IPS-NIHi7 (cell line): ENCODE results near the gene CHCHD6.

Source experiments
- DNase-seq: peaks from one replicate; pipeline ENCODE4 v3.0.0; 2012; ENCODE audit warnings: mixed read lengths; ENCODE audit errors: extremely low spot score

The CHCHD6 gene

DNA sequence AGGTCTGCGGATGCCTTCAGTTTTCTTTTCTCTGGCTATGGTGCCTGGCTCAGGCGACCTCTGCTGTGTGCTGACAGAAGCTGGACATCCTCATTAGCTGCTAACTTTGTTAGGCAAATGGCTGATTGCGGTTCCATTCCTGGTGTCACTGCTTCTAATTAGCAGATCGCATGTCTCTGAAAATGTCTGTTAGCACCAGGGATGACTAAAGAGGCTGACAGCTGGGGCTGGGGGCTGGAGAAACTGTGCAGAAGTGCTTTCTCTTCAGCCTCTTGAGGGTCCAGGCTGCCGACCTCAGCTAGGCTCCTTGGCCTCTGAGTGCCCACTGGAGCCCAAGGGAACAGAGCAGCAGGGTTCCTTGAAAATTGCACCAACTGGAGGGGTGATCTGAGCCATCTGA is 39.3 kb downstream of the CHCHD6 start:
- no peak for DNase-seq

DNA sequence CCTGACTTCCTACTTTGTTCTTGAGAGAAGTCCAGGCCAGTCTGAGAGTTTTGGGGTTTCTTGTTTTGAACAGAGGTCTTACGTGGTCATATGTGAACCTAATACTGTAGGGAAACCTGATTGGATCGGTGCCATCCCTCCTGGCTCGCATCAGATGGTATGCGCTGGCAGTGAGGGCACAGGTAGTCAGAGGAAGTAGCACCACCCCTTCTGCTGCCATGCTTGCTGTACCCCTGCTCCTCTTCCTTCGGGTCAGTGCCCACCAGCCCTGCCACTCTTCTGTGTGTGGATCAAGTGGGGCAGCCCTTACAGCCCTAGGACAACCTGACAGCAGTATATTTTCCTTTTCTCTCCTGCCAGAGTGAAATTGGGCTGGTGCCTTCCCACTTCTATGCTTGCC is 39.7 kb downstream of the CHCHD6 start:
- DNase-seq: no peak

DNA sequence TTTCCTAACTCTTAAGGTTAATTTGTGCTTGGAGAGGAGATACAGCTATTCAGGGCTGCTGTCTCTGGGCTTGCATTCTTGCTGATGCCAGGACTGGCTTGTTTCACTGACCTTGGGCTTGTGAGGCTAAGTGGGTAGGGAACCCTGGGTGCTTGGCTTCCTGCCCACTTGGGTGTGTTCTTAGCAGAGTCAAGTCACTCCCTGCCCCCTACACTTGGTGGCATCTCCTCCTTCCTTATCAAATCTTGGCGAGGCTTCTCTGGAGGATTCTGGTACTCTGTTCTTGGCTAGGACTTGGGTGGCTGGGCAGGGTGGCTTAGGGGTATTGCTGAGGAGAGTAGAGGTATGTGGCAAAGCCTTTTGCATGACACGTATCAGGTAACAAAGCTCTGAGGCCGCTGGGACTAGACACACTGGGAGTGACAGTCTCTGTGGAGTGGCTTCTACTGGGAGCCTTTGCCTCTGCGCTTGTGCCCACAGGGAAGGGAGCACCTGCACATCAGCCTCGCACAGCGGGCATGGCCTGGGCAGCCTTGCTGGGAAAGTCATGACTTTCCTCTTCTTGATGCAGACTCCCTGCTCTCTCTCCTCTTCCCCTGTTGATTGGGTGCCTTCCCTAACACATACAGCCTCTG is 41.8 kb downstream of the CHCHD6 start:
- no peak for DNase-seq

DNA sequence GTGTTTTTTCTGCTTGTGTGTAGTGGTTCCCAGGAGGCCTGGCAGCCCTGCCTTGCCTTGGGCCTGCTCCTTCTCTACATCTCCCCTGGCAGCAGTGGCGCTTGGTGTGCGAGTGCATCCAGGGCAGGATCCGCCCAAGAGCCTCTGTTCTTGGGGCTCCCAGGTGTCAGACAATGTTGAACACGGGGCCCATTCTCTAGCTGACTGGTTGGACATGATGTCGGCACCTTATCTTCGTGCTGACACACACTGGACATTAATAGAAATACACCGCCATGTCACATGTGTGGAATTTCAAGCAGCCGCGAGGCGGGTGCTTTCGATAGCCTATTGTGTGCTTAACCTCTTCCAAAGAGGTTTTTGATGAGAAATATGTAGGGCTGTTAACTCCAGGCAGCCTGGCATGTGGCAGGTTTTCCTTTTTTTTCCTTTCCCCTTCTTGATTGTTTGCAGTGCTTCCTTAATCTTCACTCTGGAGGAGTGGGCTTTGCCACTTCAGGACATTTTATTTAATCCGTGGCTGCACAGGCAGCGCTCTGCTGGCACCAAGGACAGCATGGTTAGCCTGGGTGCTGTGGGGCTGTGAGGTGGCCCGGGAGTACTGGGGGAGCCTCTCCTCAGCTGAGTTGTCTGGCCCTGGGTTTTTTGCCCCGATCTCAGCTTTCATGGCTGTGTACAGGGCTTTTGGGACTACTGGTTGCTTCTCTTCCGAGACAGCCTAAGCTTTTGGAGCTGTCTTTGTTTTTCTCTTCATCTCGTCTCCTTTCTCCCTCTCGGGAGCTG is 42.5 kb downstream of the CHCHD6 start:
- no peak for DNase-seq

DNA sequence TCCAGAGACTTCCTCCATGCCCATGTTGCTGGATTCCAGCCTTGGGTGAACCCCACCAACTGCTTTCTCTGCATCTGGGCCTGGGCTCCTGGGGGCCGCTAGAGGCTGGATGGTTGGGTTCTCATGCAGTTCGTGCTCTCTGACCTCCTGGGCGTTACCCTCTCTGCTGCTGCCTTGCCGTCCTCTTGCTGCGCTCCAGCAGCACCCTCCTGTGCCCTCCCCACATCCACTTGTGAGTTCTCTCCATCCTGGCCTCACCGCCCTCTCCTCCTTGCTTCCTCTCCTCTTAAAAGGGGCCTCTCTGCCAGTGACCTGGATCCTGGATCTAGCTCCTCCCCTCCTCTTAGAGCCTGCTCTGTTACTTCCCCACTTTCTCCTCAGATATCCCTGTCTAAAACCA is 43.7 kb downstream of the CHCHD6 start:
- no peak for DNase-seq

DNA sequence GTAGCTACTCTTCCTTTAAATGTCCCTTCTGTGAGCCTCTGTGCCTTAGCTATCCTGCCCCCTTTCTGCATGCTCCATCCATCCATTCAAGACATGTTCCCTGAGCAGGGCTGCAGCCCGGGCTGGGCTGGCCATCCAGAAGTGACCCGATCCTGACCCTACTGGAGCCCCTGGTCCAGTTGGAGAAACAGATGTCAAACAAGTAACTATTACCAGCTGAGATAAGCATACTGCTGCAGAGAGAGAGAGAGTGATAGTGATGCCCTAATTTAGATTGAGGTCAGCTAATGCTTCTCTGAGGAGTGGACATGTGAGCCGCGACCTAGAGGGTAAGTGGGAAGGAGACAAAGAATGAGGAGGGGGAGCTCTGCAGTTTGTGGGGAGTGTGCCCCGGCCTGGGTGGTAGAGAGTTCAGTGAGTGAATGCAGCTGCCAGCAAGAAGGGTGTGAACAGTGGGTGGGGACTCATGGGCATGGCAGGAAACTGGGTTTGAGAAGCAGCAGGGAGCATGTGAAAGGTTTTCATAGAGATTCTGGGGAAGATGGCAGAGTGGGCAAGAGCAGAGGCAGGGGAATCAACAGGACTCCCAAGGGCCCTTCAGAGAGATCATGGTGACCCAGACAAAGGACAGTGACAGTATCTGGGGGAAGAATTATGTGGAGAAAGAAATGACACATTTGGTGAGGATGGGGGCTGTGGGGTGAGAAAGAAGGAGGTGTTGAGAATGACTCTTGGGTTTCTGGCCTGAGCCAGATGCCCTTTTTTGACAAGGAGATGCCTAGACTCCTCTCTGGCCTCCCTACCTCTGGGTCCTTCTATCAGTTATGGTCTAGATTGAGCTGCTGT is 44.9 kb downstream of the CHCHD6 start:
- DNase-seq: no peak

DNA sequence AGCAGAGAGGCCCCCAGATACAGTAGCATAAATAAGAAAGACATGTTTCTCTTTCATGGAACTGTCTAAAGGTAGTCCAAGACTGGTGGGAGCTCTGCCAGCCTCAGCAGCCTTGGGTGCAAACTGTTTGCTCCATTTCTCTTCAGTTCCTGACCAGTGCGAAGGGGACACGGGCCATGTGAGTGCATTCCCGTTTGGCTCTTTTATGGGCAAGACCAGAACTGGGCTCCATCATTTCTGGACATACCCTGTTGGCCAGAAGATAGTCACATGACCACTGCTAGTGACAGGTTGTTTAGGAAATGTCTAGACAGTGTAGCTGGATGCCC is 45.5 kb downstream of the CHCHD6 start:
- no peak for DNase-seq

DNA sequence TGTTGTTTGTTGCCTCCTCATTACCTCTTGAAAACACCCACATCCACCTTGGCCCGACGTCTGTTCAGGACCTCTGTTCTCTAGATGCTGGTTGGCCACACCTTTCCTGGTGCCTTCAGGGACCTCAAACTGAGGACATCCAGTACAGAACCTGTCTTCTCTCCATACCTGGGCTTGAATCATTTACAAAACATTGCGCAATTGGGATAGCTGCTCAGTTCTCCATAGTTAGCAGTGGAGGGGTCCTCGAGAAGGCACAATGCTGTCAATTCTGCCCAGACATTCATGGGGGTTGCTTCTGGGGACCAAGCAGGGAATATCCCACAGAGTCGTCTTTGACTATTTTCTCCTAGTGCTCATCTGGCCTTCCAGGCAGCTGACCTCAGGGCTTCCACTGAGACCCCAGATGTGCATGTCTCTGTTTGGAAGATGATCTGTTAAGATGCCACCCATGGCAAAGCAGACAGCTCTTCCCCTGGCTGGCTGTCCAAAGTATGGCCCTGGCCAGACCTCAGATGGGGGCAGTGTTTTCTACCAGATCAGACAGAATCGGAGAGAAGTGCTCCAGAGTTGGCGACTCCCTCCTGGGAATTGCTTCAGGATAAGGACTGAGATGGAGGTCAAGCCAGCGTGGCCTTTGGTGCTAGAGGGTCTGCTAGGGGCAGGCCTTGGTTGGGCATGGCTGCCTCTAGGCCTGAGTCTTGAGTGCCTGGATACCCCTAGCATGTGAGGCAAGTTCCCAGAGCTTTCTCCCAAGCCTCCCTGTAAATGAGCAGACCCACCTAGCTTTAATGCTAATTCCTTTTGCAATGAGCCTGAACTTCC is 46.1 kb downstream of the CHCHD6 start:
- no peak for DNase-seq

DNA sequence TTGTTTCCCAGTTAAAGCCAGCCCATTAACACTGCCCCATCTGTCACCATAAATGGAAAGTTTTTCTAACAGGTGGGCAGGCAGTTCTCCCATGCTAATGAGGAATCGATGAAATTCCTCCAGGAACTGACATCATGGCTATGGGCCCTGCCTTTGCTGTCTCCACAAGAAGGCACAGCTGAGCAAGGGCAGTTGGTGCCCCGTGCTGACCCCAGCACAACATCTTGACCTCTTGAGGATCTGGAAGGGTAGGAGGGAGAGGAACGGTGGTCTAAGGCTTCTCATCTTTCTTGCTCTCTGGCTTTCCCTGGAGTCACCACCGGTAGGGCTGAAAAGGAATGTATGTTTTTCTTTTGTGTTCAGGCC is 46.7 kb downstream of the CHCHD6 start:
- no peak for DNase-seq

DNA sequence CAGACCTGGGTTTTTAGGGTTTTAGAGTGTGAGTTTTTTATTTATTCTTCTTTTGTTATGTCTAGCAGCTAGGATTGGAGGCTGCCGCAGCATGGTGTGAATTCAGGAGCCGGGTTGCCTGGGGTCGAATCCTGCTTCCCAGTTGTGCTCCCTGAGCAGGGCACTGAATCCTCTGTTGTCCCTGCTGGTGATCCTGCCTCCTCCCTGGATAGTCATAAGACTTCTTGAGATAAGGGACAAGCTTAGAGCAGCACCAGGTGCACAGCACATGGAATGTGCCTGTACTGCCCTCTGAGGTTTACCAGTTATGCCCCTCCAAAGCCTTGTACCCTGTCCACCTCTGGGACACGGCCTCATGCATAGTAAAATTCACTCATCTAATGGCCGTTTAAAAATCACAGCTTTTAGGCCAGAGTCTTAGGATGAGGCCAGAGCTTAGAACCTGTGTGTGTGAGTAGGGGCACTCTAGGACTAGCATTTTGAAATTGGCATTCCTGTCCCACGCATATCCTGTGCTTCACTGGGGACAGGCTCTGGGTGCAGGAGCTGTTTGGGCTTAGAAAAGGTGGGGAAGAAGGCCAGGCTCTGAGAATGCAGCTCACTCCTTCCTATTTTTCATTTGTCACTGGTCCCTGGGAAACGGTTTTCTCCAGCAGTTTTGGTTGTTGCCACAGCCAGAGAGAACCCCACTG is 47.7 kb downstream of the CHCHD6 start:
- DNase-seq: no peak

DNA sequence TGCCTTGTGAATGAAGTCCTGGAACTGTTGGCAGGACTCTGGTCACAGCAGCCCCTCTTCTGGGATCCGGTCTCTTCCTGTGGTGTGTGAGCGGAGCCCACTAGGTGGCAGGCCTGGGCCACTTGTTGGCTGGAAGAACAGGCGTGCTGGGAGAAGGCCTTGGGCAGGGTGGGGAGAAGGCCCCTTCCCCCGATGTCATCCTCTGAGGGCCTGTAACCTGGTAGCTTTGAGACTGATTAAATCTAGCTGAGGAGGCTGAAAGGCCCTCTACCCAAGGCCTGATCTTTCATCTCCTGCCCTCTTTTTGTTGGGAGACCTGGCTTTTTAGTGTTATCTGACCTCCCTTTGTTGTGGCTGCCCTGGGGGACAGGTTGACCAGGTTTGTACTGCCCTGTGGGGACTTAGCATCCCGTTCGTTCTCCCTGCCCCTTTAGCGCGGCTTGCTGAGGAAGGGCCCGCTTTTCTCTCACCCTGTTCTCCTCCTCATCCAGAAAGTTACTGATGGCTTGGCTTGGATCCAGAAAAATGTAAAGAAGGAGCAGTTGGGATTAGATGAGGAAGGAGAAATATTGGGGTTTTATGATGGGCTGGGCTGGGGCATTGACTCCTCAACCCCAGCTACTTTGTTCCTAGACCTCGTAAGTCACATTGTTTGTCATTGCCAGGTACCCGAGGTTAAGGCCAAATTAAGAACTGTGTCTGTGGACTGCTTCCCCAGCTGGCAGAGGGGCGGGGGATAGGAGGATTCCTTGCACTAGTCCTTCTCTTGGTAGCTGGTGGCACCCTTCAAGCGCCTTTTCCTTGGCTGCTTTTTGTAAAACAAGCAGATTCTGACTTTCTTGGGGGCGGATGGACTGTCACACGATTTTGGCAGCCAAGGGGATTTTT is 48.5 kb downstream of the CHCHD6 start:
- DNase-seq: peak; percentile 89

DNA sequence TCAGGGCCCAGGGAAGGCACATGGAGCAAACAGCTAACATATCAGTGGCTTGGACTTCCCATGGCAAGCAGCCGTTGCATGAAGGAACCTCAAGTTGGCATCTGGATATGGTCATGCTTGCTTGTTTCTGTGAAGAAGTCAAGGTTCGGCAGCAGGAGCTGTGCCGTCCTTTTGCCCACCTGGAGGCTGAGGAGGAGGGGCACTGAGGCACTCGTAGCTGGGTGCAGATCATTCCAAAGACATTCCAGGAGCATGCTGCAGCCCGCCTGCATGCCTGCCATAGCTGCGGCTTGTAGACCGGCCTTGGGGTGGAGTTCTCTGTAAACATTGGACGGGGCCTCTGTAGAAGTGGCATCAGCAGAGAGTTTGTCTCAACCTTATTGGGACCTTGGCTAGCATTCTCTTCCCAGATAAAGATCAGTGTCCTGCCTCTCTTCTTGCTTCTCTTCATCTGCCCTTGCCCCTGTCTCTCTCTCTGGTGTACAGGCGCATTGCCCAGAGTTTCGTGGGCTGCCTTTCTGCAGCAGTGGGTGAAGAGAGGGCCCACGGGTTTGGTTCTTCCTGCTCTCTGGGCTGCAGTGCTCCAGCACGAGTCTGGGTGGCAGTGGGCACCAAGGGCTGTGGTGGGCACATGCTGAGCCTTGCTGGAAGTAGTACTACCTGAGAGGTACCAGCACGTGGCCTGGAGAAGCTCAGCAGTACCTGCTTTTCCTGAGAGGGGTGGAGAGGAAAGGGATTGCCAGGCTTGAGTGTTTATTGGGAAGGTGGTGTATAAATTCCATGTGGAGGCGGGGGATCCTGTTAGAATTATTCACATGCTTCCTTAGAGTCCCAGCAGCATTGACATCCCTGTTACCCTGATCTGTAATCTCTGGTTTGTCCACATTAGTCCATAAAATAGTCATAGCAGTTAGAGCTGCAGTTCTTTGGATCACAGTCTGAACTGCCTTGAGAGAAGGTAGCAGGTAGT is 49.4 kb downstream of the CHCHD6 start:
- no peak for DNase-seq

DNA sequence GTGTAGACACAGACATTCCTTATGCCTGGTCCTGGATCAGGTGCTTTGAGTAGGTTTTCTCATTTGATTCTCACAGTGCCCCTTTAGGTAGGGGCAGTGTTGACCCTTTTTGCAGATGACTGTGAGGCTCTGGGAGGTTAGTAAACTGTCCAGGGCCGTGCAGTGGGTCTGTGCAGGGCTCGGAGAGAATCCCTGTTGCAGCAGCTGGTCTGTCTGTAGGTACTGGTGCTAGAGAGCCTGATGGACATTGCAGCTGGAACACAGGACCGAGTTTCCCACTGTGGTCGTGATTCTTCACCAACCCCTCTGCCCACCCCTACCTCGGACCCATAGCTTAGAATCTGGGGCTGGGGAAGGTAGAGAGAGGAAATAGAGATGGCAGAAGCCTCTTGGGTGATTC is 51.8 kb downstream of the CHCHD6 start:
- DNase-seq: no peak

DNA sequence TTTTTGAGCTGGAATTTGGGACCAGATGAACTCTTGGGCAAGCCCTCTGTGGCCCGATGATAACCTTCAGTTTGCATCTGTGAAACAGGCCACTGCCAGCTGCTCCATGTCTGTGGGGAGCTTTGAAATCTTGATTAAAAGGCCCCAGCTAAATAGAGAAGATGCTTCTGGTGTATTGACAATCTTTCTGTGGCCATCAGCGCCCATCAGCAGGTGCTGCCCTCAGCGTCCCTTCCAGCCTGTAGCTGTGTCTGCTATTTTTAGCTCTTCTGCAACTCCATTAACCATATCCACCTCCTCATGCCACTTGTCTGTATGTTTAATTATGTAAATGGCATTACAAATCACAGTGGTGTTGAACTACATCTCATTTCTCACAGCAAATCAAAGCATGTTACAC is 54.0 kb downstream of the CHCHD6 start:
- DNase-seq: no peak

DNA sequence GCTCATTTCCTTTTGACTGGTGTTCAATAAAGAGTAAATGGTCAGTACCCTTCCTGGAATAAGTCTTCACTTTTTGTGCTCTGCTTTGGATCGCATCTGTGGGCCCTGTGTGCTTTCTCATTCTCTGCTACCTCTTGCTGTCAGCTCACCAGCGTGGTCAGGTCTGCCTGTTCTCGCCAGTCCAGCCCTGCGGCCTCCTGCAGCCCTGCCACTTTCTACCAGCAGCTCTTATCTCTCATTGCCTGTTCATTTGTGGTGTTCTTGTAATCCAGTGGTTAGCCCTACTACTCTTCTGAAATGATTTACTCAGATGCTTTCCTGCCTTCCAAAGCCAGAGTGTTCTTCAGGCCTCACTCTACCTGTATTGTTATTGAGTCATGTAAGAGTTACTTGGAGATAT is 54.8 kb downstream of the CHCHD6 start:
- DNase-seq: no peak

DNA sequence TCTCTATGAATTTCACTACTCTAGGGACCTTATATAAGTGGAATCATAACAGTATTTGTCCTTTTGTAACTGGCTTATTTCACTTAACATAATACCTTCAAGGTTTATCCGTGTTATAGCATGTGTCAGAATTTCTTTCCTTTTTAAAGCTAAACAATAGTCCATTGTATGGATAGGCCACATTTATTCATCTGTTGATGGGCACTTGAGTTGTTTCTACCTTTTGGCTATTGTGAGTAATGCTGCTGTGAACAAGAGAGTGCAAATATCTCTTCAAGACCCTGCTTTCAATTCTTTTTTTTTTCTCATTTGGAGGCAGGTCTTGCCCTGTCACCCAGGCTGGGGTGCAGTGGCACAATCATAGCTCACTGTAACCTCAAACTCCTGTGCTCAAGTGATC is 56.5 kb downstream of the CHCHD6 start:
- no peak for DNase-seq

DNA sequence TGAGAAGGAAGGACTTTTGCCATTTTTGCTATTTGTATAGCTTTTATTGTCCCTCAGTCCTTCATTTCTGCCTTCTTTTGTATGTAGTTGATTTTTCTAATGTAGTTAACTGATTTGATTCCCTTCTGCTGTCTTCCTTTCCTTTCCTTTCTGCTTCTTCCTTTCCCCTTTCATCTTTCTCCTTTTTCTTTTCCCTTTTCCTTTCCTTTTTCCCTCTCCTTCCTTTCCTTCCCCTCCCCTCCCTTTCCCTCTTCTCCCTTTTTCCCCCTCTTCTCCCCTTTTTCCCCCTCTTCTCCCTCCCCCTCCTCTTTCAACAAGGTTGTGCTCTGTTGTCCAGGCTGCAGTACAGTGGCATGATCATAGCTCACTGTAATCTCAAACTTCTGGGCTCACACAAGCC is 59.0 kb downstream of the CHCHD6 start:
- no peak for DNase-seq

DNA sequence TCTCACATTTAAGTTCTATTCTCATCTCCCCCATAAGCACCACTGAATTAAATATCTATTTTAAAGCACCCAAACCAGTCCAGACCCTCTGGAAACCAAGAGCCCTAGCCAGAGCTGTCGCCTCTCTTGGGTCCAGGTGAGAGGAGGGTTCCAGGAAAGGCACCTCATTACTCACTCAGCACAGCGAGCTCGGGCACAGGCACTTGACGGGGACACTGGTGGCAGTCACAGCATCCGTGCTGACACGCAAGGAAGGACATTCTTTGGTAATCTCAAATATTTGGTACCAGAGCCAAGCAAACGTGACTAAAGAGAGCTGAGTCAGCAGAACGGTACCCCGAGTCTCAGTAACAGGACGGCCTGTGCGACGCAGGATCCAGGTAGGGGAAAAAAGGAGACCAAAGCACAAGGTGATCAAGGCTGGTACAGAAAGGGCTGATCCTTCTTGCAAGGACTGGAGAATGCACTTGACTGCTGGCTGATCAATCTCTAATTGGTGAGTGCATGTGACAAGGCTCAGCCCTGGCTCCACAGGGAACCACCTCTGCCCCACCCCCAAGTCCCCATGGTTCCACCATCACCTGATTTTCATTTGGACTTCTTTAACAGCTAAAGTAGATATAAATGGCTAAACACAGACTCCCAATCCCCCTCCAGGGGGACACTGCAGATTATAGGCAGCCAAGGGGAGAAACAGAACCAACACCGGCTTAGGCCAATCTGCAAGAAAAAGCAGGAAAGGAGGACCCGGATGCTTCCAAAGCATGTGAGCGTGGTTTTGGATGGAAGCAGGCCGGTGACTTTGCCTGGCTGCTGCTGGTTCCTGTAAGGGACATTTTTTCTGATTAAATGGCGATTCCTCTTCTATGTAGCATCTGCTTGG is 61.4 kb downstream of the CHCHD6 start:
- no peak for DNase-seq
